HepG2 (cell line): ENCODE data around the gene ENTPD1. TPM values are rescaled to one million over a fixed set of nuclear protein-coding genes. Genes with fewer than 3 reads are reported as not detected.

Source experiments
- ATAC-seq: fragments of 200-7000 bp; cut with Tn5 transposase; 3 replicates; pipeline ENCODE4 v1.9.1; 2020; ENCODE audit warnings: mild to moderate bottlenecking, moderate library complexity
- BruUV-seq: library from RNA; stranded (reverse); fragments of 400-500 nt; replicated peaks from 2 replicates; lab custom pipeline; 2021; lab: Mats Ljungman, UMichigan
- CTCF ChIA-PET: fragments of 300-600 bp; formaldehyde crosslinking; extraction: SDS; loops from one replicate; lab custom pipeline; 2021; ENCODE audit warnings: low total read pairs, inconsistent platforms, low intra/inter-chr PET ratio; lab: Yijun Ruan, JAX
- POLR2A ChIA-PET: fragments of 350-600 bp; sonication (Branson Sonifier 250); formaldehyde crosslinking; loops from one replicate; lab custom pipeline; 2020; ENCODE audit warnings: antibody characterized with exemption, inconsistent platforms; lab: Yijun Ruan, JAX
- DNase-seq: peaks from one replicate; pipeline ENCODE4 v3.0.0-alpha.2; 2015; ENCODE audit warnings: low spot score
- FAIRE-seq: peaks from 3 replicates; lab custom pipeline; 2011; peaks lifted over from hg19 to GRCh38; lab: Jason Lieb, UNC
- H2AFZ ChIP-seq: one replicate; pipeline ENCODE4 v1.6.1; 2011; ENCODE audit warnings: low read length, inconsistent platforms
- H3K27ac ChIP-seq: fragments of 300-600 bp; 3 replicates; pipeline ENCODE4 v1.8.0; 2011; ENCODE audit warnings: mixed run types, mild to moderate bottlenecking, mixed read lengths, low read length, inconsistent platforms; ENCODE audit not compliant: insufficient read depth; ENCODE audit errors: extremely low read length
- H3K27me3 ChIP-seq, 2 experiments: fragments of 200-600 bp in 1 of 2; 2 replicates in 1 of 2; 3 replicates in 1 of 2; pipeline versions ENCODE4 v1.6.0 to v1.8.0; 2011; ENCODE audit warnings: low read length in 2 of 2, mild to moderate bottlenecking in 2 of 2, moderate library complexity in 2 of 2, inconsistent platforms in 1 of 2; ENCODE audit not compliant: insufficient read depth in 2 of 2, control insufficient read depth in 1 of 2
- H3K36me3 ChIP-seq, 2 experiments: fragments of 200-600 bp in 1 of 2; replicated peaks in 1 of 2; 2 replicates in 1 of 2; 3 replicates in 1 of 2; pipeline versions ENCODE4 v1.5.1 to v1.8.0; 2011; ENCODE audit warnings: low read length in 2 of 2, inconsistent platforms in 1 of 2; ENCODE audit not compliant: insufficient read depth in 2 of 2, control insufficient read depth in 1 of 2
- H3K4me1 ChIP-seq: 2 replicates; pipeline ENCODE4 v1.5.1; 2012; ENCODE audit warnings: low read length, inconsistent platforms; ENCODE audit not compliant: insufficient read depth
- H3K4me2 ChIP-seq: 2 replicates; pipeline ENCODE4 v1.6.0; 2011; ENCODE audit warnings: low read depth, low read length, inconsistent platforms
- H3K4me3 ChIP-seq, 3 experiments: fragments of 200-600 bp in 1 of 3; sonication (generic), shearing (Covaris generic) in 1 of 3; replicated peaks in 1 of 3; 2 replicates each; pipeline ENCODE4 v1.5.1; 2011 to 2016; ENCODE audit warnings: low read length in 3 of 3, inconsistent platforms in 2 of 3, low read depth in 2 of 3, mild to moderate bottlenecking in 2 of 3, control low read depth in 1 of 3, mixed read lengths in 1 of 3; ENCODE audit not compliant: insufficient read depth in 1 of 3
- H3K79me2 ChIP-seq: one replicate; pipeline ENCODE4 v1.6.1; 2011; ENCODE audit warnings: low read length, inconsistent platforms; ENCODE audit not compliant: insufficient read depth
- H3K9ac ChIP-seq: 2 replicates; pipeline ENCODE4 v1.6.0; 2011; ENCODE audit warnings: mild to moderate bottlenecking, low read depth, low read length, inconsistent platforms; ENCODE audit not compliant: insufficient read depth
- H3K9me3 ChIP-seq: 2 replicates; pipeline ENCODE4 v1.5.1; 2012; ENCODE audit warnings: mild to moderate bottlenecking, low read length
- H4K20me1 ChIP-seq: 2 replicates; pipeline ENCODE4 v1.6.0; 2011; ENCODE audit warnings: inconsistent platforms, mild to moderate bottlenecking, low read length, moderate library complexity; ENCODE audit not compliant: insufficient read depth
- ATF3 ChIP-seq: sonication (generic); formaldehyde crosslinking; IDR thresholded peaks from 2 replicates; pipeline ENCODE4 v1.4.0; 2020; ENCODE audit warnings: missing genetic modification reagents
- CEBPZ ChIP-seq: IDR thresholded peaks from 2 replicates; pipeline ENCODE4 v1.6.1; 2012; ENCODE audit warnings: low read length, improper control_type of control experiment
- E2F2 ChIP-seq: sonication (generic); formaldehyde crosslinking; IDR thresholded peaks from 2 replicates; pipeline ENCODE4 v1.4.0; 2020; ENCODE audit warnings: missing genetic modification reagents, borderline replicate concordance
- HMGXB4 ChIP-seq, 2 experiments: sonication (generic) in 1 of 2; formaldehyde crosslinking in 1 of 2; IDR thresholded peaks; 2 replicates each; pipeline versions ENCODE4 v1.4.0 to v1.6.1; 2018 to 2020; ENCODE audit warnings: missing genetic modification reagents in 2 of 2, borderline replicate concordance in 1 of 2, low read depth in 1 of 2, mild to moderate bottlenecking in 1 of 2, missing biosample characterization in 1 of 2
- IRF1 ChIP-seq: sonication (generic); formaldehyde crosslinking; IDR thresholded peaks from 2 replicates; pipeline ENCODE4 v1.4.0; 2020; ENCODE audit warnings: low read depth, mild to moderate bottlenecking, missing genetic modification reagents
- MIER3 ChIP-seq: IDR thresholded peaks from 2 replicates; pipeline ENCODE4 v1.6.1; 2016; ENCODE audit warnings: missing compliant biosample characterization, borderline replicate concordance
- SRSF4 ChIP-seq: fragments of 200-400 bp; formaldehyde crosslinking; IDR thresholded peaks from one replicate; pipeline ENCODE4 v1.6.1; 2018; ENCODE audit warnings: mild to moderate bottlenecking, low read depth, low read length, moderate library complexity; ENCODE audit not compliant: poor library complexity, severe bottlenecking
- TP53 ChIP-seq: sonication (generic); formaldehyde crosslinking; conservative IDR thresholded peaks from 2 replicates; pipeline ENCODE4 v1.4.0; 2020; ENCODE audit warnings: missing genetic modification reagents
- ZNF550 ChIP-seq: sonication (generic); formaldehyde crosslinking; IDR thresholded peaks from 2 replicates; pipeline ENCODE4 v1.4.0; 2020; ENCODE audit warnings: mild to moderate bottlenecking, missing genetic modification reagents, borderline replicate concordance
- ZNF83 ChIP-seq: sonication (generic); formaldehyde crosslinking; IDR thresholded peaks from 2 replicates; pipeline ENCODE4 v1.4.0; 2020; ENCODE audit warnings: missing genetic modification reagents, mild to moderate bottlenecking, borderline replicate concordance
- WGBS: methylation state at CpG from one replicate; pipeline ENCODE4 v1.1.6; 2017; ENCODE audit warnings: low lambda C conversion rate; 5-methylcytosine and 5-hydroxymethylcytosine counted together
- in situ Hi-C: cut with HindIII; loops from 2 replicates; pipeline ENCODE4 v1.10.0; 2017; ENCODE audit warnings: low pct_unique_long_range_greater_than_20kb; ENCODE audit not compliant: extremely low pct_ligation_motif_present
- intact Hi-C: fragments of 100-400 bp; cut with micrococcal nuclease; formaldehyde crosslinking; loops from one replicate; pipeline ENCODE4 v1.10.0; 2022; ENCODE audit not compliant: unreplicated experiment
- polyA plus RNA-seq, 8 experiments: library from polyadenylated mRNA; depleted of rRNA in 3 of 8; stranded (reverse) in 7 of 8; unstranded in 1 of 8; fragments of >200 nt; fragmentation: Illumina TruSeq in 4 of 8; extraction: Trizol in 4 of 8; gene quantifications; 2 replicates each; pipeline versions ENCODE4 v1.2.1 to v1.2.3, GENCODE V29; 2011 to 2016; ENCODE audit warnings: low read depth in 4 of 8, missing spikeins in 1 of 8, mixed read lengths in 1 of 8; ENCODE audit not compliant: insufficient read depth in 1 of 8
- total RNA-seq, 5 experiments: library from RNA; depleted of rRNA; stranded (reverse); fragments of >200 nt; fragmentation: Illumina TruSeq; extraction: Trizol; gene quantifications; 2 replicates each; pipeline ENCODE4 v1.2.3, GENCODE V29; 2016; ENCODE audit warnings: low read depth in 1 of 5

Gene ENTPD1
- total and polyA plus RNA-seq, 2 of the 13 experiments (the other 11 are each of a cell fraction or from before 2014, with no cell fraction given) = 0.07 TPM

- ATAC-seq (no peak), FAIRE-seq (no peak), DNase-seq (no peak)
- Histone ChIP-seq H3K79me2 (no peaks in the 10 kb centered on the region), H3K9ac (no peak overlapping the region), H2AFZ (no peak overlapping the region), H3K4me3 (no peak overlapping the region), H3K27ac (no peak overlapping the region), H4K20me1 (no peaks in the 10 kb centered on the region), H3K4me2 (no peak overlapping the region), H3K9me3 (no peaks in the 10 kb centered on the region), H3K4me1 (peaks cover 10% of the 10 kb centered on the region), H3K36me3 (no peaks in the 10 kb centered on the region), H3K27me3 (peaks cover 0 to 5% of the 10 kb centered on the region in 2 experiments; a peak in 3 of 5 replicates)
- no TSS peak for BruUV-seq
- CTCF ChIA-PET = no interaction called here
- intact Hi-C loops (no loop called here), in situ Hi-C loops (no loop called here)
- 53% methylated on average over 3 of the region's 3 CpGs for WGBS
- POLR2A ChIA-PET = no interaction called here
- TF ChIP-seq CEBPZ (no peak), TP53 (CRISPR knock-in tag) (no peak), ZNF83 (CRISPR knock-in tag) (no peak), ZNF550 (no peak), SRSF4 (no peak), HMGXB4 (CRISPR knock-in tag; IDR thresholded peaks at IDR 0.05; ENCODE audit: borderline replicate concordance in 1 of 2, low read depth in 1 of 2) (no peak), MIER3 (CRISPR knock-in tag) (no peak), IRF1 (CRISPR knock-in tag) (no peak), ATF3 (CRISPR knock-in tag) (no peak), E2F2 (CRISPR knock-in tag) (no peak)
Observed at GRCh38 chr10:95795602-95796001, 39.6 kb downstream of the ENTPD1 start.
